ENCODE results near the gene MORC4.

The MORC4 gene

DNA sequence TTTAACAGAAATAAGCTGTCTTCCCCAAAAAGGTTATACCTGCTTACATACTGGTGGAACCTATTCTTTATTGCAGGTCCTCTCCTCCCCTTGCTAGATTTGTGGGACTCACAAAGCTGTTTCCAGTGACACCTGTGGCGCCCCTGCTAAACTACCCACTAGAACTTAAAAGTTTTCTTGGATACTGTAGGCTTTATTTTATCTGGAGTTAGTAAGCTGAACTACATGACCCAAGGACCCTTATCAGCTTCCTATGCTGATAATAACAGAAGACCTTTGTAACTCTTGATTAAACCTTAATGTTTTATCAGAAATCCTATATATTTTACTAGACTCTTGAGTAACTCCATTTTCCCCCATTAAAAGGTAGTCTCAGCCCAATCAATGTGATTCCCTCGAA is 47.5 kb downstream of the MORC4 start:
- no peaks in the 10 kb centered on the region for H3K9me3 ChIP-seq (ENCODE audit: insufficient read depth, low read length, severe bottlenecking)
- no peaks in the 10 kb centered on the region for H3K4me1 ChIP-seq (ENCODE audit: insufficient read depth, low read length)
- ATAC-seq (ENCODE audit: insufficient read depth, low read depth): no peak
- H3K27ac ChIP-seq (ENCODE audit: low read length): no peak overlapping the region
- TF ChIP-seq EZH2 (IDR thresholded peaks at IDR 0.05; ENCODE audit: borderline replicate concordance, low read depth, low read length, severe bottlenecking): no peak
- TF ChIP-seq, protein P1, sequence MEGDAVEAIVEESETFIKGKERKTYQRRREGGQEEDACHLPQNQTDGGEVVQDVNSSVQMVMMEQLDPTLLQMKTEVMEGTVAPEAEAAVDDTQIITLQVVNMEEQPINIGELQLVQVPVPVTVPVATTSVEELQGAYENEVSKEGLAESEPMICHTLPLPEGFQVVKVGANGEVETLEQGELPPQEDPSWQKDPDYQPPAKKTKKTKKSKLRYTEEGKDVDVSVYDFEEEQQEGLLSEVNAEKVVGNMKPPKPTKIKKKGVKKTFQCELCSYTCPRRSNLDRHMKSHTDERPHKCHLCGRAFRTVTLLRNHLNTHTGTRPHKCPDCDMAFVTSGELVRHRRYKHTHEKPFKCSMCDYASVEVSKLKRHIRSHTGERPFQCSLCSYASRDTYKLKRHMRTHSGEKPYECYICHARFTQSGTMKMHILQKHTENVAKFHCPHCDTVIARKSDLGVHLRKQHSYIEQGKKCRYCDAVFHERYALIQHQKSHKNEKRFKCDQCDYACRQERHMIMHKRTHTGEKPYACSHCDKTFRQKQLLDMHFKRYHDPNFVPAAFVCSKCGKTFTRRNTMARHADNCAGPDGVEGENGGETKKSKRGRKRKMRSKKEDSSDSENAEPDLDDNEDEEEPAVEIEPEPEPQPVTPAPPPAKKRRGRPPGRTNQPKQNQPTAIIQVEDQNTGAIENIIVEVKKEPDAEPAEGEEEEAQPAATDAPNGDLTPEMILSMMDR (IDR thresholded peaks at IDR 0.05; ENCODE audit: borderline replicate concordance, extremely low read depth, low read length, poor library complexity, severe bottlenecking): no peak
- no peak overlapping the region for H2AFZ ChIP-seq (ENCODE audit: low read depth, low read length)
- H3K9ac ChIP-seq (ENCODE audit: low read depth, low read length): no peak overlapping the region
- H4K20me1 ChIP-seq (ENCODE audit: insufficient read depth, low read length): no peaks in the 10 kb centered on the region
- DNase-seq: no peak
- no peak overlapping the region for H3K4me2 ChIP-seq (ENCODE audit: insufficient read depth, low read length)
- H3K27me3 ChIP-seq (ENCODE audit: insufficient read depth, low read length, poor library complexity): no peaks in the 10 kb centered on the region
- no peak overlapping the region for H3K4me3 ChIP-seq (ENCODE audit: low read depth in 1 of 2, low read length in 2 of 2)
- H3K36me3 ChIP-seq (ENCODE audit: insufficient read depth, low read length): no peaks in the 10 kb centered on the region
- no peaks in the 10 kb centered on the region for H3K79me2 ChIP-seq (ENCODE audit: insufficient read depth, low read length)

DNA sequence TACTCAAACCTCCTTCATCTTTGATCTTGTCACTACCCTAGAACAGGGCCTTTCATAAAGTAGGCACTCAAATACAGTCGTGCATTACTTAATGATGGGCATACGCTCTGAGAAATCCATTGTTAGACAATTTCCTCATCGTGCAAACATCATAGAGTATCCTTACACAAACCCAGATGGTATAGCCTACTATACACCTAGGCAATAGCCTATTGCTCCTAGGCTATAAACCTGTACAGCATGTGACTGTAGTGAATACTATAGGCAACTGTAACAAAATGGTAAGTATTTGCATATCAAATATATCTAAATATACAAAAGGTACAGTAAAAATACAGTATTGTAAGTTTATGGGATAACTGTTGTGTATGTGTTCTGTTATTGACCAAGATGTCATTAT is 47.9 kb downstream of the MORC4 start:
- Histone ChIP-seq H3K4me2 (ENCODE audit: insufficient read depth, low read length) (no peak overlapping the region), H3K9ac (ENCODE audit: low read depth, low read length) (no peak overlapping the region), H3K4me1 (ENCODE audit: insufficient read depth, low read length) (no peaks in the 10 kb centered on the region), H3K27me3 (ENCODE audit: insufficient read depth, low read length, poor library complexity) (no peaks in the 10 kb centered on the region), H4K20me1 (ENCODE audit: insufficient read depth, low read length) (no peaks in the 10 kb centered on the region), H3K9me3 (ENCODE audit: insufficient read depth, low read length, severe bottlenecking) (no peaks in the 10 kb centered on the region), H2AFZ (ENCODE audit: low read depth, low read length) (no peak overlapping the region), H3K36me3 (ENCODE audit: insufficient read depth, low read length) (no peaks in the 10 kb centered on the region), H3K27ac (ENCODE audit: low read length) (no peak overlapping the region), H3K79me2 (ENCODE audit: insufficient read depth, low read length) (no peaks in the 10 kb centered on the region), H3K4me3 (ENCODE audit: low read depth in 1 of 2, low read length in 2 of 2) (no peak overlapping the region)
- TF ChIP-seq, protein P1 (IDR thresholded peaks at IDR 0.05; ENCODE audit: borderline replicate concordance, extremely low read depth, low read length, poor library complexity, severe bottlenecking): no peak
- TF ChIP-seq EZH2 (IDR thresholded peaks at IDR 0.05; ENCODE audit: borderline replicate concordance, low read depth, low read length, severe bottlenecking): no peak
- no peak for ATAC-seq (ENCODE audit: insufficient read depth, low read depth)
- DNase-seq: no peak

DNA sequence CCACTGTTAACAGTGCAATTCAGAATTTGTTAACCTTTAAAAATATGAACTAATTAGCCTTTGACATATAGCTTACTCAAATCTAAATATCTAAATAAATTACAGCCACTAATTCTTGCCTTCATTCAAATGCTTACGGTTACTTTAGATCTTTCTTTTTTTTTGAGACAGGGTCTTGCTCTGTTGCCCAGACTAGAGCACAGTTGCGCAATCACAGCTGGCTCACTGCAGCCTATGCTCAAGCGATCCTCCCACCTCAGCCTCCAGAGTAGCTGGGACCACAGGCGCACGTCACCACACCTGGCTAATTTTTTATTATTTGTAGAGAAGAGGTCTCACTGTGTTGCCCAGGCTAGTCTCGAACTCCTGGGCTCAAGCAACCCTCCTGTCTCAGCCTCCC is 48.8 kb downstream of the MORC4 start:
- DNase-seq (no peak), ATAC-seq (ENCODE audit: insufficient read depth, low read depth) (no peak)
- Histone ChIP-seq H3K27me3 (ENCODE audit: insufficient read depth, low read length, poor library complexity) (no peaks in the 10 kb centered on the region), H2AFZ (ENCODE audit: low read depth, low read length) (no peak overlapping the region), H3K27ac (ENCODE audit: low read length) (no peak overlapping the region), H3K4me3 (ENCODE audit: low read depth in 1 of 2, low read length in 2 of 2) (no peak overlapping the region), H3K9ac (ENCODE audit: low read depth, low read length) (no peak overlapping the region), H3K36me3 (ENCODE audit: insufficient read depth, low read length) (no peaks in the 10 kb centered on the region), H3K4me2 (ENCODE audit: insufficient read depth, low read length) (no peak overlapping the region), H4K20me1 (ENCODE audit: insufficient read depth, low read length) (no peaks in the 10 kb centered on the region), H3K4me1 (ENCODE audit: insufficient read depth, low read length) (no peaks in the 10 kb centered on the region), H3K9me3 (ENCODE audit: insufficient read depth, low read length, severe bottlenecking) (no peaks in the 10 kb centered on the region), H3K79me2 (ENCODE audit: insufficient read depth, low read length) (no peaks in the 10 kb centered on the region)
- TF ChIP-seq, protein P1 (IDR thresholded peaks at IDR 0.05; ENCODE audit: borderline replicate concordance, extremely low read depth, low read length, poor library complexity, severe bottlenecking): no peak
- TF ChIP-seq EZH2 (IDR thresholded peaks at IDR 0.05; ENCODE audit: borderline replicate concordance, low read depth, low read length, severe bottlenecking): no peak

DNA sequence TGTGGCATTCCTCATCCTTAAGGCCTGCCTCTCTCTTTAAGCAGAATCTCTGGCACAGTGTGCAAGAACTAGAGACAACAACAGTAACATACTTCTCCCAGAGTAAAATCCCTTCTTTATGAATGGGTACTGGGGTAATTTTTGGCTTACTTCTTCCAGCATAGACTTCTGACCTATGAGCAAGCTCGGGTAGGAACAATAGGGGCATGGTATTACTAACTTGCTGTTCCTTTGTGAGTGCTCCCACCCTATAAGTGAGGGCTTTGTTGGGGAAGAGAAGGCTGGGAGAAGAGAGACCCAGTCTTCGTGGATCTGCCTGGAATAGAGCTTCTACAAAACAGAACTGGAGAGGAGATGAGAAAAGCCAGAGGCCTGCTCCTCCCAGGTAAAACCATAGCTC is 49.6 kb downstream of the MORC4 start:
- TF ChIP-seq, protein P1 (IDR thresholded peaks at IDR 0.05; ENCODE audit: borderline replicate concordance, extremely low read depth, low read length, poor library complexity, severe bottlenecking): no peak
- no peak for TF ChIP-seq EZH2 (IDR thresholded peaks at IDR 0.05; ENCODE audit: borderline replicate concordance, low read depth, low read length, severe bottlenecking)
- Histone ChIP-seq H3K27ac (ENCODE audit: low read length) (no peak overlapping the region), H3K4me3 (ENCODE audit: low read depth in 1 of 2, low read length in 2 of 2) (no peak overlapping the region), H3K9ac (ENCODE audit: low read depth, low read length) (no peak overlapping the region), H3K27me3 (ENCODE audit: insufficient read depth, low read length, poor library complexity) (no peaks in the 10 kb centered on the region), H3K4me1 (ENCODE audit: insufficient read depth, low read length) (no peaks in the 10 kb centered on the region), H4K20me1 (ENCODE audit: insufficient read depth, low read length) (no peaks in the 10 kb centered on the region), H3K4me2 (ENCODE audit: insufficient read depth, low read length) (no peak overlapping the region), H2AFZ (ENCODE audit: low read depth, low read length) (no peak overlapping the region), H3K36me3 (ENCODE audit: insufficient read depth, low read length) (no peaks in the 10 kb centered on the region), H3K9me3 (ENCODE audit: insufficient read depth, low read length, severe bottlenecking) (no peaks in the 10 kb centered on the region), H3K79me2 (ENCODE audit: insufficient read depth, low read length) (no peaks in the 10 kb centered on the region)
- DNase-seq (no peak), ATAC-seq (ENCODE audit: insufficient read depth, low read depth) (no peak)

Measured in DND-41 (cell line).